ENCODE measurements around the gene CCL4L2.

DNA sequence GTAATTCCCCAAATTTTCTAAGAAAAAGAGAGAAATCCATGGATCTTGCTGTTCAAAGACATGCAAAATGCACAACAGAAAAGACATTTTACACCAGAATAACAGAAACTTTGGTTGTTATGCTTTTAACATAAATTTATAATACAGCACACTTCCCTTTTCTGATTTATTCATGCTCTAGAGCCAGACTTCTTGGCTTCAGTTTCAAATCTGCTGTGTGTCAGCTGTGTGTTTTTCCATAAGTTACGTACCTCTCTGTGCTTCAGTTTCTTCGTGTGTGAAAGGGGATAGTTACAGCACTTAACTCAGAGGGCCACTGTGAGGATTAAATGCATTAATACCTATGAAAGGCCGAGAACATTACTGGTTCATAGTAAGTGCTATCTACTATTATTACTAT, 7.5 kb upstream of the CCL4L2 start:
- TF ChIP-seq, protein P1, sequence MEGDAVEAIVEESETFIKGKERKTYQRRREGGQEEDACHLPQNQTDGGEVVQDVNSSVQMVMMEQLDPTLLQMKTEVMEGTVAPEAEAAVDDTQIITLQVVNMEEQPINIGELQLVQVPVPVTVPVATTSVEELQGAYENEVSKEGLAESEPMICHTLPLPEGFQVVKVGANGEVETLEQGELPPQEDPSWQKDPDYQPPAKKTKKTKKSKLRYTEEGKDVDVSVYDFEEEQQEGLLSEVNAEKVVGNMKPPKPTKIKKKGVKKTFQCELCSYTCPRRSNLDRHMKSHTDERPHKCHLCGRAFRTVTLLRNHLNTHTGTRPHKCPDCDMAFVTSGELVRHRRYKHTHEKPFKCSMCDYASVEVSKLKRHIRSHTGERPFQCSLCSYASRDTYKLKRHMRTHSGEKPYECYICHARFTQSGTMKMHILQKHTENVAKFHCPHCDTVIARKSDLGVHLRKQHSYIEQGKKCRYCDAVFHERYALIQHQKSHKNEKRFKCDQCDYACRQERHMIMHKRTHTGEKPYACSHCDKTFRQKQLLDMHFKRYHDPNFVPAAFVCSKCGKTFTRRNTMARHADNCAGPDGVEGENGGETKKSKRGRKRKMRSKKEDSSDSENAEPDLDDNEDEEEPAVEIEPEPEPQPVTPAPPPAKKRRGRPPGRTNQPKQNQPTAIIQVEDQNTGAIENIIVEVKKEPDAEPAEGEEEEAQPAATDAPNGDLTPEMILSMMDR (IDR thresholded peaks at IDR 0.05): no peak
- TF ChIP-seq POLR2A (IDR thresholded peaks at IDR 0.05): no peak
